ENCODE data around the gene GPC5. TPM values are rescaled to one million over a fixed set of nuclear protein-coding genes. Genes with fewer than 3 reads are reported as not detected.
"Not testable (repeated sequence)": the region's sequence is repeated elsewhere in the genome, so short reads cannot be mapped to it uniquely, and the experiment has no call there.

Gene GPC5
- total and polyA plus RNA-seq, 9 of the 15 experiments (the other 6 are each of a cell fraction or from before 2014, with no cell fraction given), result 0.18 to 0.27 TPM; not detected in 7

DNA sequence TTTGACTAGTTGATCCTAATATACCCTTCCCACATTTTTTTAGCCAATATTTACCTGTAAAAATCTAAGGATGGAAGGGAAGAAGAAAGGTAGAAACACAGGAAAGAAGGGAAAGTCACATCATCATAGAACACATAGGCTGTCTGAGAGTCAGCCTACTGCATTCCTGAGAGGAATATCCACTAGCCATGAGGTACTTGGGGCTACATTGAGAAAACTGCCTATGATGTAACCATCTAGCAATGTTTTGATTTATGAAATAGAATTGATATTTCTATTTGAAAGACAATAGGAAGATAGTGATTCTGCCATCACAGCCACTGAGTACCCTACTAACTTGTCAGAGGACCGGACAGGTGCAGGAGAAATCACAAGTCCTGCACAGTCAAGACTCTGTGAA, 873.8 kb downstream of the GPC5 start:
- TF ChIP-seq ZNF354B (CRISPR knock-in tag; IDR thresholded peaks at IDR 0.05) (no peak), DPF2 (IDR thresholded peaks at IDR 0.05) (no peak), MXI1 (IDR thresholded peaks at IDR 0.05; ENCODE audit: low read depth, low read length) (no peak), TAL1 (IDR thresholded peaks at IDR 0.05) (no peak), SIRT6 (IDR thresholded peaks at IDR 0.05; ENCODE audit: low read depth, low read length) (no peak), HDAC1 (IDR thresholded peaks at IDR 0.05) (no peak)
- H3K9me3 ChIP-seq (replicated peaks; ENCODE audit: control insufficient read depth, insufficient read depth, low read depth, low read length), result no peaks in the 10 kb centered on the region
- H3K27me3 ChIP-seq (ENCODE audit: control insufficient read depth in 2 of 2, insufficient read depth in 2 of 2, low read length in 2 of 2), result no peaks in the 10 kb centered on the region
- intact Hi-C loops (cut with micrococcal nuclease) (no loop called here), in situ Hi-C loops (cut with MboI) (loop anchor here (25.0 kb wide), 1 partner anchor 440 kb away; no protein-coding TSS in a partner anchor)
- no peak overlapping the region for H3K4me3 ChIP-seq
- H3K27ac ChIP-seq (ENCODE audit: extremely low read depth, low read depth, low read length), result no peak overlapping the region
- H3K36me3 ChIP-seq (ENCODE audit: control insufficient read depth, insufficient read depth, low read length), result no peaks in the 10 kb centered on the region
- CTCF ChIA-PET (ENCODE audit: low intra/inter-chr PET ratio), result no interaction called here
- H2AFZ ChIP-seq (ENCODE audit: low read depth, low read length), result no peak overlapping the region
- no peaks in the 10 kb centered on the region for H4K20me1 ChIP-seq (replicated peaks; ENCODE audit: control insufficient read depth, insufficient read depth, low read length)
- no peaks in the 10 kb centered on the region for H3K79me2 ChIP-seq (ENCODE audit: control insufficient read depth, insufficient read depth, low read length)
- no peak for DNase-seq (ENCODE audit: extremely low read depth in 1 of 4, low spot score in 3 of 4)
- WGBS (ENCODE audit: insufficient coverage, low coverage, missing lambda C conversion rate), result 15% methylated on average over 1 of the region's 1 CpG
- no peaks in the 10 kb centered on the region for H3K9me1 ChIP-seq (ENCODE audit: control insufficient read depth, insufficient read depth, low read length)
- no peak for ATAC-seq
- H3K4me2 ChIP-seq (ENCODE audit: insufficient read depth, low read length), result no peak overlapping the region
- no TSS peak for BruUV-seq (replicated peaks)
- H3K4me1 ChIP-seq (replicated peaks in 1 of 2; ENCODE audit: control insufficient read depth in 2 of 2, insufficient read depth in 2 of 2, low read length in 2 of 2), result no peaks in the 10 kb centered on the region
- POLR2A ChIA-PET, result no interaction called here
- no peak overlapping the region for H3K9ac ChIP-seq (ENCODE audit: insufficient read depth in 1 of 2, low read depth in 2 of 2, low read length in 2 of 2)
- FAIRE-seq, result no peak

DNA sequence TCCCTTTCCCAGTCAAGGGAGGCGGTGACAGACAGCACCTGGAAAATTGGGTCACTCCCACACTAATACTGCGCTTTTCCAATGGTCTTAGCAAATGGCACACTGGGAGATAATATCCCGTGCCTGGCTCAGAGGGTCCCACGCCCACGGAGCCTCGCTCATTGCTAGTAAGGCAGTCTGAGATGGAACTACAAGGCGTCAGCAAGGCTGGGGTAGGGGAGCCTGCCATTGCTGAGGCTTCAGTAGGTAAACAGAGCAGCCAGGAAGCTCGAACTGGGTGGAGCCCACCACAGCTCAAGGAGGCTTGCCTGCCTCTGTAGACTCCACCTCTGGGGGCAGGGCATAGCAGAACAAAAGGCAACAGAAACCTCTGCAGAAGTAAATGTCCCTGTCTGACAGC, 882.6 kb downstream of the GPC5 start:
- H3K27ac ChIP-seq (ENCODE audit: extremely low read depth, low read depth, low read length); H2AFZ ChIP-seq (ENCODE audit: low read depth, low read length); POLR2A ChIA-PET; BruUV-seq (replicated peaks); H3K4me3 ChIP-seq; H3K79me2 ChIP-seq (ENCODE audit: control insufficient read depth, insufficient read depth, low read length); H3K9me1 ChIP-seq (ENCODE audit: control insufficient read depth, insufficient read depth, low read length); FAIRE-seq; H3K4me1 ChIP-seq (replicated peaks in 1 of 2; ENCODE audit: control insufficient read depth in 2 of 2, insufficient read depth in 2 of 2, low read length in 2 of 2); H3K36me3 ChIP-seq (ENCODE audit: control insufficient read depth, insufficient read depth, low read length); DNase-seq (ENCODE audit: extremely low read depth in 1 of 4, low spot score in 3 of 4); intact Hi-C loops (cut with micrococcal nuclease); H3K4me2 ChIP-seq (ENCODE audit: insufficient read depth, low read length); in situ Hi-C loops (cut with MboI); H3K9ac ChIP-seq (ENCODE audit: insufficient read depth in 1 of 2, low read depth in 2 of 2, low read length in 2 of 2); CTCF ChIA-PET (ENCODE audit: low intra/inter-chr PET ratio); H4K20me1 ChIP-seq (replicated peaks; ENCODE audit: control insufficient read depth, insufficient read depth, low read length); H3K9me3 ChIP-seq (replicated peaks; ENCODE audit: control insufficient read depth, insufficient read depth, low read depth, low read length); ATAC-seq; H3K27me3 ChIP-seq (ENCODE audit: control insufficient read depth in 2 of 2, insufficient read depth in 2 of 2, low read length in 2 of 2): not testable (repeated sequence)
- WGBS (ENCODE audit: insufficient coverage, low coverage, missing lambda C conversion rate), result 0% methylated on average over 6 of the region's 8 CpGs

DNA sequence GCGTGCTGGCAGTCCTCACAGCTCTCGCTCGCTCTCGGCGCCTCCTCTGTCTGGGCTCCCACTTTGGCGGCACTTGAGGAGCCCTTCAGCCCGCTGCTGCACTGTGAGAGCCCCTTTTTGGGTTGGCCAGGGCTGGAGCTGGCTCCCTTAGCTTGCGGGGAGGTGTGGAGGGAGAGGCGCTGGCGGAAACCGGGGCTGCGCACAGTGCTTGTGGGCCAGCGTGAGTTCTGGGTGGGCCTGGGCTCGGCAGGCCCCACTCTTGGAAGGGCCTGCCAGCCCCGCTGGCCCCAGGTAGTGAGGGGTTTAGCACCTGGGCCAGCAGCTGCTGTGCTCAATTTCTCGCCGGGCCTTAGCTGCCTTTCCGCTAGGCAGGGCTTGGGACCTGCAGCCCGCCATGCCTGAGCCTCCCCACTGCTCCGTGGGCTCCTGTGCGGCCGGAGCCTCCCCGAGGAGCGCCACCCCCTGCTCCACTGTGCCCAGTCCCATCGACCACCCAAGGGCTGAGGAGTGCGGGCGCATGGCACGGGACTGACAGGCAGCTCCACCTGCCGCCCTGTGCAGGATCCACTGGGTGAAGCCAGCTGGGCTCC, 892.4 kb downstream of the GPC5 start:
- H4K20me1 ChIP-seq (replicated peaks; ENCODE audit: control insufficient read depth, insufficient read depth, low read length); H3K36me3 ChIP-seq (ENCODE audit: control insufficient read depth, insufficient read depth, low read length); H3K9me3 ChIP-seq (replicated peaks; ENCODE audit: control insufficient read depth, insufficient read depth, low read depth, low read length); H3K9ac ChIP-seq (ENCODE audit: insufficient read depth in 1 of 2, low read depth in 2 of 2, low read length in 2 of 2); FAIRE-seq; in situ Hi-C loops (cut with MboI); H3K4me3 ChIP-seq; CTCF ChIA-PET (ENCODE audit: low intra/inter-chr PET ratio); H3K4me2 ChIP-seq (ENCODE audit: insufficient read depth, low read length); H3K27me3 ChIP-seq (ENCODE audit: control insufficient read depth in 2 of 2, insufficient read depth in 2 of 2, low read length in 2 of 2); DNase-seq (ENCODE audit: extremely low read depth in 1 of 4, low spot score in 3 of 4); BruUV-seq (replicated peaks); H2AFZ ChIP-seq (ENCODE audit: low read depth, low read length); H3K79me2 ChIP-seq (ENCODE audit: control insufficient read depth, insufficient read depth, low read length); H3K4me1 ChIP-seq (replicated peaks in 1 of 2; ENCODE audit: control insufficient read depth in 2 of 2, insufficient read depth in 2 of 2, low read length in 2 of 2); H3K27ac ChIP-seq (ENCODE audit: extremely low read depth, low read depth, low read length); H3K9me1 ChIP-seq (ENCODE audit: control insufficient read depth, insufficient read depth, low read length); POLR2A ChIA-PET; ATAC-seq; intact Hi-C loops (cut with micrococcal nuclease): not testable (repeated sequence)
- 4% methylated on average over 21 of the region's 29 CpGs for WGBS (ENCODE audit: insufficient coverage, low coverage, missing lambda C conversion rate)
